CD14-positive monocyte (primary cell): ENCODE results near the gene ETV1. TPM values are rescaled to one million over a fixed set of nuclear protein-coding genes. Genes with fewer than 3 reads are reported as not detected.

ENCODE experiments used
- DNase-seq, 3 donors: peaks; one replicate each; pipeline ENCODE4 v3.0.0-alpha.2; 2011 to 2022
- H2AFZ ChIP-seq: 2 replicates; pipeline ENCODE4 v1.6.0; 2012; ENCODE audit warnings: mild to moderate bottlenecking, low read depth, low read length, inconsistent platforms; ENCODE audit not compliant: insufficient read depth, poor library complexity, severe bottlenecking
- H3K27ac ChIP-seq, 2 donors: 1 replicate in 1 of 2; 2 replicates in 1 of 2; pipeline ENCODE4 v1.5.1; 2012 to 2013; ENCODE audit warnings: low read length in 2 of 2, control low read depth in 1 of 2, inconsistent platforms in 1 of 2, low read depth in 1 of 2, mild to moderate bottlenecking in 1 of 2
- H3K27me3 ChIP-seq, 2 donors: one replicate each; pipeline versions ENCODE4 v1.6.0 to v1.6.1; 2011 to 2013; ENCODE audit warnings: low read length in 2 of 2; ENCODE audit not compliant: control insufficient read depth in 2 of 2, insufficient read depth in 2 of 2
- H3K36me3 ChIP-seq, 2 donors: replicated peaks in 1 of 2; 1 replicate in 1 of 2; 2 replicates in 1 of 2; pipeline versions ENCODE4 v1.5.1 to v1.6.1; 2012 to 2013; ENCODE audit warnings: low read length in 2 of 2, control low read depth in 1 of 2, inconsistent platforms in 1 of 2, mild to moderate bottlenecking in 1 of 2; ENCODE audit not compliant: insufficient read depth in 2 of 2, control insufficient read depth in 1 of 2
- H3K4me1 ChIP-seq, 2 donors: 1 replicate in 1 of 2; 2 replicates in 1 of 2; pipeline versions ENCODE4 v1.5.1 to v1.6.1; 2012 to 2013; ENCODE audit warnings: low read length in 2 of 2, control low read depth in 1 of 2, inconsistent platforms in 1 of 2, mild to moderate bottlenecking in 1 of 2, moderate library complexity in 1 of 2; ENCODE audit not compliant: insufficient read depth in 2 of 2, control insufficient read depth in 1 of 2
- H3K4me2 ChIP-seq: replicated peaks from 2 replicates; pipeline ENCODE3; 2012; ENCODE audit warnings: low read length, moderate library complexity, mild to moderate bottlenecking; ENCODE audit not compliant: poor library complexity, severe bottlenecking; ENCODE audit errors: extremely low read depth
- H3K4me3 ChIP-seq, 3 experiments: fragments of 200-600 bp in 1 of 3; sonication (generic) in 1 of 3; replicated peaks in 1 of 3; 1 replicate in 2 of 3; 2 replicates in 1 of 3; pipeline ENCODE4 v1.5.1; 2011 to 2013; ENCODE audit warnings: low read length in 3 of 3, mild to moderate bottlenecking in 3 of 3, control low read depth in 2 of 3, low read depth in 2 of 3, inconsistent platforms in 1 of 3, moderate library complexity in 1 of 3
- H3K79me2 ChIP-seq: 2 replicates; pipeline ENCODE4 v1.6.0; 2012; ENCODE audit warnings: mild to moderate bottlenecking, control low read depth, inconsistent platforms, low read length, moderate library complexity; ENCODE audit not compliant: insufficient read depth
- H3K9ac ChIP-seq: 2 replicates; pipeline ENCODE4 v1.6.0; 2017; ENCODE audit warnings: low read length, mild to moderate bottlenecking; ENCODE audit not compliant: insufficient read depth, poor library complexity, severe bottlenecking
- H3K9me3 ChIP-seq, 2 donors: replicated peaks in 1 of 2; 1 replicate in 1 of 2; 2 replicates in 1 of 2; pipeline versions ENCODE4 v1.5.1 to v1.6.1; 2012 to 2013; ENCODE audit warnings: low read length in 2 of 2, control low read depth in 1 of 2; ENCODE audit not compliant: control insufficient read depth in 1 of 2, insufficient read depth in 1 of 2
- H4K20me1 ChIP-seq: 2 replicates; pipeline ENCODE4 v1.6.0; 2012; ENCODE audit warnings: mild to moderate bottlenecking, low read length, control low read depth, moderate library complexity; ENCODE audit not compliant: insufficient read depth
- H3K27ac Mint-ChIP-seq, 7 donors: one replicate each; pipeline ENCODE4 v1.8.0; 2020; ENCODE audit warnings: mild to moderate bottlenecking in 7 of 7, mixed read lengths in 7 of 7, moderate library complexity in 6 of 7, inconsistent platforms in 2 of 7
- H3K27me3 Mint-ChIP-seq, 3 donors: one replicate each; pipeline ENCODE4 v1.8.0; 2021 to 2022; ENCODE audit warnings: low read depth in 3 of 3, mild to moderate bottlenecking in 3 of 3, mixed read lengths in 3 of 3, moderate library complexity in 3 of 3, inconsistent platforms in 1 of 3
- H3K36me3 Mint-ChIP-seq, 2 donors: one replicate each; pipeline ENCODE4 v1.8.0; 2020; ENCODE audit warnings: mixed read lengths in 2 of 2, inconsistent platforms in 1 of 2, mild to moderate bottlenecking in 1 of 2
- H3K4me1 Mint-ChIP-seq: one replicate; pipeline ENCODE4 v1.8.0; 2020; ENCODE audit warnings: mild to moderate bottlenecking, mixed read lengths
- H3K4me3 Mint-ChIP-seq, 2 donors: one replicate each; pipeline ENCODE4 v1.8.0; 2020; ENCODE audit warnings: mild to moderate bottlenecking in 2 of 2, mixed read lengths in 2 of 2, moderate library complexity in 1 of 2
- H3K9me3 Mint-ChIP-seq, 7 donors: one replicate each; pipeline ENCODE4 v1.8.0; 2020 to 2022; ENCODE audit warnings: mixed read lengths in 7 of 7, mild to moderate bottlenecking in 6 of 7, moderate library complexity in 6 of 7, inconsistent platforms in 2 of 7
- CTCF ChIP-seq: fragments of 200-600 bp; IDR thresholded peaks from one replicate; pipeline ENCODE4 v1.8.0; 2022; ENCODE audit warnings: antibody characterized with exemption, mild to moderate bottlenecking
- WGBS: methylation state at CpG from one replicate; pipeline ENCODE4 v1.1.5; 2013; ENCODE audit warnings: missing lambda C conversion rate; ENCODE audit not compliant: insufficient coverage; 5-methylcytosine and 5-hydroxymethylcytosine counted together
- intact Hi-C, 2 donors: fragments of 100-400 bp; cut with micrococcal nuclease; formaldehyde crosslinking; loops; one replicate each; pipeline versions ENCODE4 v1.15.0 to v1.15.1; 2023
- polyA plus RNA-seq, 3 donors: library from polyadenylated mRNA; depleted of rRNA in 1 of 3; unstranded in 2 of 3; stranded (reverse) in 1 of 3; fragments of 300-500 nt in 2 of 3; fragments of >200 nt in 1 of 3; fragmentation: Illumina TruSeq in 2 of 3; gene quantifications; 1 replicate in 2 of 3; 2 replicates in 1 of 3; pipeline ENCODE4 v1.2.3, GENCODE V29; 2012 to 2021

The ETV1 gene
- polyA plus RNA-seq, 3 donors = not detected

- no peak overlapping the region for H3K27ac Mint-ChIP-seq
- Histone ChIP-seq H3K9ac (no peak overlapping the region), H3K36me3 (no peaks in the 10 kb centered on the region), H3K79me2 (no peaks in the 10 kb centered on the region), H3K4me1 (no peaks in the 10 kb centered on the region), H3K4me2 (no peak overlapping the region), H3K9me3 (no peaks in the 10 kb centered on the region), H2AFZ (no peak overlapping the region), H3K27ac (no peak overlapping the region), H3K27me3 (no peaks in the 10 kb centered on the region), H4K20me1 (no peaks in the 10 kb centered on the region), H3K4me3 (no peak overlapping the region)
- H3K36me3 Mint-ChIP-seq = no peaks in the 10 kb centered on the region
- H3K9me3 Mint-ChIP-seq = peaks cover 0 to 3% (median 2%) of the 10 kb centered on the region in 7 donors
- 95% methylated on average over 4 of the region's 5 CpGs for WGBS
- peaks cover 2 to 3% (median 3%) of the 10 kb centered on the region in 3 donors for H3K27me3 Mint-ChIP-seq
- no peak for DNase-seq
- H3K4me3 Mint-ChIP-seq = no peak overlapping the region
- intact Hi-C loops = no loop called here
- H3K4me1 Mint-ChIP-seq = no peaks in the 10 kb centered on the region
- TF ChIP-seq CTCF = no peak
Observed at GRCh38 chr7:13933536-13933935, 55.9 kb downstream of the ETV1 start.

GRCh38 chr7:13933091-13933490 lies 56.4 kb downstream of the ETV1 start:
- Histone ChIP-seq H3K4me1 (no peaks in the 10 kb centered on the region), H3K9ac (no peak overlapping the region), H4K20me1 (no peaks in the 10 kb centered on the region), H3K27me3 (no peaks in the 10 kb centered on the region), H2AFZ (no peak overlapping the region), H3K36me3 (no peaks in the 10 kb centered on the region), H3K27ac (no peak overlapping the region), H3K9me3 (no peaks in the 10 kb centered on the region), H3K4me2 (no peak overlapping the region), H3K79me2 (no peaks in the 10 kb centered on the region), H3K4me3 (no peak overlapping the region)
- no peak overlapping the region for H3K27ac Mint-ChIP-seq
- no peaks in the 10 kb centered on the region for H3K4me1 Mint-ChIP-seq
- no peak overlapping the region for H3K4me3 Mint-ChIP-seq
- 100% methylated on average over 3 of the region's 3 CpGs for WGBS
- TF ChIP-seq CTCF = no peak
- H3K36me3 Mint-ChIP-seq = no peaks in the 10 kb centered on the region
- H3K27me3 Mint-ChIP-seq = peaks cover 2 to 3% (median 3%) of the 10 kb centered on the region in 3 donors
- peaks cover 0 to 3% (median 2%) of the 10 kb centered on the region in 7 donors for H3K9me3 Mint-ChIP-seq
- DNase-seq = no peak
- intact Hi-C loops = no loop called here
